ENCODE measurements around the gene OR2T8.

The OR2T8 gene, protein sequence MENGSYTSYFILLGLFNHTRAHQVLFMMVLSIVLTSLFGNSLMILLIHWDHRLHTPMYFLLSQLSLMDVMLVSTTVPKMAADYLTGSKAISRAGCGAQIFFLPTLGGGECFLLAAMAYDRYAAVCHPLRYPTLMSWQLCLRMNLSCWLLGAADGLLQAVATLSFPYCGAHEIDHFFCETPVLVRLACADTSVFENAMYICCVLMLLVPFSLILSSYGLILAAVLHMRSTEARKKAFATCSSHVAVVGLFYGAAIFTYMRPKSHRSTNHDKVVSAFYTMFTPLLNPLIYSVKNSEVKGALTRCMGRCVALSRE

DNA sequence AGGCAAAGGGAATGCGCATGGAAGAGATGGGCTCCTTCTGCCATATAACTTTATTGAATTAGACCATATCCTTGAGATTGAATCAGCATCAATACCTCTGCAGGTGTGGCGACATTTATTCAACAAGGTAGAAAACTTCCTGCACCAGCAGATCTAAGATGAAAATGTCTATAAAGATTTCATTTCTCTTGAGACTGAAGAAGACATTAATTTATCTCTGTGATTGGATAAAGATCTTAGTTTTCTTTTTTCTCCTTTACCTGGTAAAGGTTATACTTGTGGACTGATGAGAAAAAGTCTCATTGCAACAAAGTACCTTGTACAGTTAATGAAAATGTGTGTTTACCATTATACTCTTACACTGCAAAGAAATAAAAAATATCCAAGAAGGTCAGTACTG is at the start of gene OR2T8:
Gene OR2T8 (plus strand): TSS at position 301 of the 400 bp plus-strand sequence. CDS start 766 bp downstream, outside the sequence.
- Histone ChIP-seq H3K4me1 (ENCODE audit: insufficient read depth, low read length) (no peaks in the 10 kb centered on the region), H3K9me3 (ENCODE audit: low read length) (no peaks in the 10 kb centered on the region), H3K4me3 (ENCODE audit: low read depth in 1 of 2, low read length in 2 of 2) (no peak within 1 kb of the TSS), H3K27me3 (ENCODE audit: control insufficient read depth in 1 of 2, insufficient read depth in 2 of 2, low read length in 2 of 2) (no peaks in the 10 kb centered on the region), H3K36me3 (ENCODE audit: insufficient read depth, low read length) (no peaks in the 10 kb centered on the region), H3K9ac (ENCODE audit: low read length) (no peak within 1 kb of the TSS), H3K27ac (ENCODE audit: low read depth, low read length) (no peak within 1 kb of the TSS)

DNA sequence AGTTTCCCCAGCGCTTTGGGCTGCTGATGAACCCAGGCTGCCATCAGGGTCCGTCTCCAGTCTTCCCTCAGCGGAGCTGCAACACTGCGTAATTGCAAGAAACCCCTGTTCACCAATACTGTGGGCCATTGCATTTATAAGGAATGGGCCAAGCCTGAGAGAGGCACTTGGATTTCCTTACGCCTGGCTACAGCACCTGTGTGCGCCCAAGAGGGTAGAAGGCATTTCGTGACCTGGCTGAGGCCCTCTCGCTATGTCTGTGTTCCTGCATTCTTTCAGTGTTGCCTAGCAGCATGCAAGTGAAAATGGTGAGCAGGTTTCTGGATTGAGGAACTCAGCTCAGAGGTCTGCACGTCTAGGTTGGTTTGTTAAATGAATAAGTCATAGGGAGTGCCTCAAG is 36.7 kb upstream of the OR2T8 start:
- Histone ChIP-seq H3K27ac (ENCODE audit: low read depth, low read length) (no peak overlapping the region), H3K36me3 (ENCODE audit: insufficient read depth, low read length) (no peaks in the 10 kb centered on the region), H3K9me3 (ENCODE audit: low read length) (no peaks in the 10 kb centered on the region), H3K4me1 (ENCODE audit: insufficient read depth, low read length) (no peaks in the 10 kb centered on the region), H3K4me3 (ENCODE audit: low read depth in 1 of 2, low read length in 2 of 2) (no peak overlapping the region), H3K27me3 (ENCODE audit: control insufficient read depth in 1 of 2, insufficient read depth in 2 of 2, low read length in 2 of 2) (no peaks in the 10 kb centered on the region), H3K9ac (ENCODE audit: low read length) (no peak overlapping the region)

DNA sequence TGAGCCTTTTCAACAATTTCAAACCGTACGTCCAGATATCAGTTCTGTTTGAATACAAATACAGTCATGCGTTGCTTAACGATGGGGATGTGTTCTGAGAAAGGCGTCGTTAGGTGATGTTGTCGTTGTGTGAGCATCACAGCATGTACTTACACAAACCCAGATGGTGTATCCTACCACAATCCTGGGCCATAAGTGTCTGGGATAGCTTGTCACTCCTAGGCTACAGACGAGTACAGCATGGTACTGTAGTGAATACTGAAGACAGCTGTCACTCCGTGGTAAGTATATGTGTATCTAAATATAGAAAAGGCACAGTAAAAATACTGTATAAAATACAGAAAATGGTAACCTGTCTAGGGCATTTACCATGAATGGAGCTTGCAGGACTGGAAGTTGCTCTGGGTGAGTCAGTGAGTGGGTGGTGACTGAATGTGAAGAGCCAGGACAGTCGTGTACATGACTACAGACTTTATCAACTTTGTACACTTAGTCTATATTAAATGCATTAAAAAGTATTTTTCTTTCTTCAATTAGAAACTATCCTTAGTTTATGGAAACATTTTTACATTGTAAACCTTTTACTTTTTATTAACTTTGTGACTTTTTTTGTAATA is 35.1 kb upstream of the OR2T8 start:
- Histone ChIP-seq H3K9ac (ENCODE audit: low read length) (no peak overlapping the region), H3K27ac (ENCODE audit: low read depth, low read length) (no peak overlapping the region), H3K4me3 (ENCODE audit: low read depth in 1 of 2, low read length in 2 of 2) (no peak overlapping the region), H3K4me1 (ENCODE audit: insufficient read depth, low read length) (no peaks in the 10 kb centered on the region), H3K27me3 (ENCODE audit: control insufficient read depth in 1 of 2, insufficient read depth in 2 of 2, low read length in 2 of 2) (no peaks in the 10 kb centered on the region), H3K36me3 (ENCODE audit: insufficient read depth, low read length) (no peaks in the 10 kb centered on the region), H3K9me3 (ENCODE audit: low read length) (no peaks in the 10 kb centered on the region)

DNA sequence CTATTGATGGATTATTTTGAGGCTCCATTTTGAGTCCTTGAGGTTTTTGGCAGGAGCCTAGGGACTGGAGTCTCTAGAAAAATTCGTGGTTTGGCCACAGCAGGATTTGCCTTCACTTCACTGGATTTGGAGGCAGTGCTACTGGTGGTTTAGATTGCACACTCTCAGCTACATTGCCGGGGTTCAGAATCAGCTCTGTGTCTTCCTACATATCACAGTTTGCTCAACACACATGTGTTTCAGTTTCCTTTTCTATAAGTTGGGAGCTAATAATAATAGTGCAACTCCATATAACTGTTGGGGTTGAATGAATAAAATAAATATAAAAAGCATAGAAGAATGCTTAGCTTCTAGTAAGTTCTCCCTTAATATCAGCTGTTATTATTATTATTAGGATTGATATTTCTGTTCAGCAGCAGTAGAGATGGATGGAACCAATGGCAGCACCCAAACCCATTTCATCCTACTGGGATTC is 24.9 kb upstream of the OR2T8 start, which contains the start of gene OR2W3:
Gene OR2W3 (plus strand): TSS at position 425 of the 475 bp plus-strand sequence. CDS start 0 bp downstream, at position 425.
- Histone ChIP-seq H3K36me3 (ENCODE audit: insufficient read depth, low read length) (no peaks in the 10 kb centered on the region), H3K27ac (ENCODE audit: low read depth, low read length) (no peak within 1 kb of the TSS), H3K4me1 (ENCODE audit: insufficient read depth, low read length) (no peaks in the 10 kb centered on the region), H3K9me3 (ENCODE audit: low read length) (no peaks in the 10 kb centered on the region), H3K9ac (ENCODE audit: low read length) (no peak within 1 kb of the TSS), H3K27me3 (ENCODE audit: control insufficient read depth in 1 of 2, insufficient read depth in 2 of 2, low read length in 2 of 2) (no peaks in the 10 kb centered on the region), H3K4me3 (ENCODE audit: low read depth in 1 of 2, low read length in 2 of 2) (no peak within 1 kb of the TSS)

DNA sequence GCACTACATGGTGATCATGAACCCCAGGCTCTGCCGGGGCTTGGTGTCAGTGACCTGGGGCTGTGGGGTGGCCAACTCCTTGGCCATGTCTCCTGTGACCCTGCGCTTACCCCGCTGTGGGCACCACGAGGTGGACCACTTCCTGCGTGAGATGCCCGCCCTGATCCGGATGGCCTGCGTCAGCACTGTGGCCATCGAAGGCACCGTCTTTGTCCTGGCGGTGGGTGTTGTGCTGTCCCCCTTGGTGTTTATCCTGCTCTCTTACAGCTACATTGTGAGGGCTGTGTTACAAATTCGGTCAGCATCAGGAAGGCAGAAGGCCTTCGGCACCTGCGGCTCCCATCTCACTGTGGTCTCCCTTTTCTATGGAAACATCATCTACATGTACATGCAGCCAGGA is 24.1 kb upstream of the OR2T8 start:
- Histone ChIP-seq H3K9me3 (ENCODE audit: low read length) (no peaks in the 10 kb centered on the region), H3K4me3 (ENCODE audit: low read depth in 1 of 2, low read length in 2 of 2) (no peak overlapping the region), H3K36me3 (ENCODE audit: insufficient read depth, low read length) (no peaks in the 10 kb centered on the region), H3K27me3 (ENCODE audit: control insufficient read depth in 1 of 2, insufficient read depth in 2 of 2, low read length in 2 of 2) (no peaks in the 10 kb centered on the region), H3K4me1 (ENCODE audit: insufficient read depth, low read length) (no peaks in the 10 kb centered on the region), H3K27ac (ENCODE audit: low read depth, low read length) (no peak overlapping the region), H3K9ac (ENCODE audit: low read length) (no peak overlapping the region)

DNA sequence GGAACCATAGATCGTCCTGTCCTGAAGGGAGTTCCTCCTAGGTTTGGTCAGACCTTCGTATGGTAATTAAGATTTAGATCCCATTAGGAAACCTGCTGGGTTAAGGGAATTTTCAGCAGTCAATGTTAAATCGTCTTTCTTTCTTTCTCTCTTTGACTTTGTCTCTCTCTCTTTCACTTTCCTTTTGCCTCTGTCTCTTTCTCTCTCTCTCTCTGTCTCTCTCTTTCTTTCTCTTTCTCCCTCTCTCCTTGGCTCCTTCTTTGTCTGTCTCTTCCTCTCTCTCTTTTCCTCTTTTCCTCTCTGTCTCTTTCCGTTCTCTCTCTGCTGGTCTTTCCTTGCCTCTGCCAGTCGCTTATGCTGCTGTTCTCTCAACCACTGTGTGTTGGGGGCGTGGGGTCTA is 15.9 kb upstream of the OR2T8 start:
- Histone ChIP-seq H3K36me3 (ENCODE audit: insufficient read depth, low read length) (no peaks in the 10 kb centered on the region), H3K27me3 (ENCODE audit: control insufficient read depth in 1 of 2, insufficient read depth in 2 of 2, low read length in 2 of 2) (no peaks in the 10 kb centered on the region), H3K9me3 (ENCODE audit: low read length) (no peaks in the 10 kb centered on the region), H3K9ac (ENCODE audit: low read length) (no peak overlapping the region), H3K4me3 (ENCODE audit: low read depth in 1 of 2, low read length in 2 of 2) (no peak overlapping the region), H3K27ac (ENCODE audit: low read depth, low read length) (no peak overlapping the region), H3K4me1 (ENCODE audit: insufficient read depth, low read length) (no peaks in the 10 kb centered on the region)

DNA sequence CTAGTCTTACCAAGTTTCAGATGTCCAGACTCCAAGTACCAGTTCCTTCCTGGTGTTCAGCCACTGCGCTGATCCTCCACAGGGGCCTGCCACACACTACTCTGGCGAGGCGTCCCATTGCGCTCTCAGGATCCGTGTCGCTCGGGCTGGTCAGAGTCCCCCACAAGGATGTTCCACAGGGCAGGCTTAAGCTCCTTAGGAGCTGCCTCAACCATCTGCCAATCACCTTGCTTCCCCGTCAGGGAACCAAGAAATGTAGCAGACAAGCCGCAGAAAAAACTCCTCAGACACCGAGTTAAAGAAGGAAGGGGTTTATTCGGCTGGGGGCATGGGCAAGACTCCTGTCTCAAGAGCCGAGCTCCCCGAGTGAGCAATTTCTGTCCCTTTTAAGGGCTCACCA is 14.9 kb upstream of the OR2T8 start:
- no peak overlapping the region for H3K27ac ChIP-seq (ENCODE audit: low read depth, low read length)
- H3K9me3 ChIP-seq (ENCODE audit: low read length): no peaks in the 10 kb centered on the region
- H3K4me3 ChIP-seq (ENCODE audit: low read depth in 1 of 2, low read length in 2 of 2): no peak overlapping the region
- no peak overlapping the region for H3K9ac ChIP-seq (ENCODE audit: low read length)
- no peaks in the 10 kb centered on the region for H3K4me1 ChIP-seq (ENCODE audit: insufficient read depth, low read length)
- H3K27me3 ChIP-seq (ENCODE audit: control insufficient read depth in 1 of 2, insufficient read depth in 2 of 2, low read length in 2 of 2): no peaks in the 10 kb centered on the region
- H3K36me3 ChIP-seq (ENCODE audit: insufficient read depth, low read length): no peaks in the 10 kb centered on the region

DNA sequence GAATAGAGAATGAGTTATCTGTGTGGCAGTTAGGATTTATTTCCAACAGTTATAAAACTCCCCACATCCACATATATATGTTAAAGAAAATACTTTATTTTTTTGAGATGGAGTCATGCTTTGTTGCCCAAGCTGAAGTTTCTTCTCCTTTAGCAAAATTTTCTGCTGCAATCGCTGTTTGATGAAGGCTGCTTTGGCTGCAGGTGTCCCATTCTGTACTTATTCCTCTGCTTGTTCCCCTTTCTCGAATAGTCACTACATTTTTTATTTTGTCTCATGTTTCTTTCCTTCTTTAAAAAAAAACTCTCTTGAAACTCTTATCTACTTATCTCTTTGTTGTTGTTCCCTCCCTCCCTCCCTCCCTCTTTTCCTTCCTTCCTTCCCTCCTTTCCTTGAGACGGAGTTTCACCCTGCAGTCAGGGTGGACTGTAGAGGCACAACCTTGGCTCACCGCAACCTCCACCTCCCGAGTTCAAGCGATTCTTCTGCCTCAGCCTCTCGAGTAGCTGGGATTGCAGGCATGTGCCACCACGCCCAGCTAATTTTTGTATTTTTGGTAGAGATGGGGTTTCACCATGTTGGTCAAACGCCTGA is 14.0 kb upstream of the OR2T8 start:
- no peaks in the 10 kb centered on the region for H3K27me3 ChIP-seq (ENCODE audit: control insufficient read depth in 1 of 2, insufficient read depth in 2 of 2, low read length in 2 of 2)
- no peak overlapping the region for H3K4me3 ChIP-seq (ENCODE audit: low read depth in 1 of 2, low read length in 2 of 2)
- no peak overlapping the region for H3K27ac ChIP-seq (ENCODE audit: low read depth, low read length)
- no peaks in the 10 kb centered on the region for H3K36me3 ChIP-seq (ENCODE audit: insufficient read depth, low read length)
- no peak overlapping the region for H3K9ac ChIP-seq (ENCODE audit: low read length)
- H3K4me1 ChIP-seq (ENCODE audit: insufficient read depth, low read length): no peaks in the 10 kb centered on the region
- no peaks in the 10 kb centered on the region for H3K9me3 ChIP-seq (ENCODE audit: low read length)

DNA sequence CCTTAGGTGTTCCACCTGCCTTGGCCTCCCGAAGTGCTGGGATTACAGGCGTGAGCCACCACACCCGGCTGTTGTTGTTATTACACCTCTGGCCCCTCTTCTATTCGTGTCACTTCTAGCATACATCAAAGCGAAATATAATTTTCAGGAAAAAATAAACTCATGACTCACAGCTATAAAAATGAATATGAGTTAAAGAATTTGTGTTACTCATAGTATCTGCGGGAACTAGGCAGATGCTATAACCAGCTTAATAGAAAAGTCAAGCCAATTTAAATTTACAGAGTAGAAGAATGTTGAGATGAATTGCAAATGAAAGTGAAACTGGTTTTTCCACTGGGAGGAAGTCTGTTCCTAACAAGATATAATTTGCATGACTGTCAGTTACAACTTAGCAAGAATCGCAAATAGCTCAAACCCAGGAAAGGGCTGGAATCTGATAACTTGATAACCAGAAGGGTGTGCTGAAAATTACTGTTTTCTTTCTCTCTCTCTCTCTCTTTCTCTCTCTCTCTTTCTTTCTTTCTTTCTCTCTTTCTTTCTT is 13.5 kb upstream of the OR2T8 start:
- Histone ChIP-seq H3K9ac (ENCODE audit: low read length) (no peak overlapping the region), H3K36me3 (ENCODE audit: insufficient read depth, low read length) (no peaks in the 10 kb centered on the region), H3K27me3 (ENCODE audit: control insufficient read depth in 1 of 2, insufficient read depth in 2 of 2, low read length in 2 of 2) (no peaks in the 10 kb centered on the region), H3K9me3 (ENCODE audit: low read length) (no peaks in the 10 kb centered on the region), H3K4me1 (ENCODE audit: insufficient read depth, low read length) (no peaks in the 10 kb centered on the region), H3K27ac (ENCODE audit: low read depth, low read length) (no peak overlapping the region), H3K4me3 (ENCODE audit: low read depth in 1 of 2, low read length in 2 of 2) (no peak overlapping the region)

DNA sequence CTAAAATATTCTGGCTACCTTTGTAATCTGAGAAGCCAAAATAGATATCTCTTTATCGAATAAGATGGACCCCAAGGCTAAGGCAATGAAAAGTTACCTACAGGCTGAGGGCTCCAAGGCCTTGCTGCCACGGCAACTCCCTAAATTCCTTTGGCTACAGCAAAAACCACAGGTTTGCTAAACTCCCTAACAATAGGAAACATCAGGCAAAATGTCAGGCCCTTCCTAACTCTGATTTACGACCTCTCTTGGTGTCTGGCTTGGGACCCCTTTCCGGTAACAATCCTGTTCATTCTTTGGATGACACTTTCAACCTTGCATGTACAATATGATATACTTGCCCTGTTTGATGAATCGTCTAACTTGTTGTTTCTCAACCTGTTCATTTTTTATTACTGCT is 11.3 kb upstream of the OR2T8 start:
- Histone ChIP-seq H3K9me3 (ENCODE audit: low read length) (no peaks in the 10 kb centered on the region), H3K4me3 (ENCODE audit: low read depth in 1 of 2, low read length in 2 of 2) (no peak overlapping the region), H3K9ac (ENCODE audit: low read length) (no peak overlapping the region), H3K36me3 (ENCODE audit: insufficient read depth, low read length) (no peaks in the 10 kb centered on the region), H3K27ac (ENCODE audit: low read depth, low read length) (no peak overlapping the region), H3K27me3 (ENCODE audit: control insufficient read depth in 1 of 2, insufficient read depth in 2 of 2, low read length in 2 of 2) (no peaks in the 10 kb centered on the region), H3K4me1 (ENCODE audit: insufficient read depth, low read length) (no peaks in the 10 kb centered on the region)

DNA sequence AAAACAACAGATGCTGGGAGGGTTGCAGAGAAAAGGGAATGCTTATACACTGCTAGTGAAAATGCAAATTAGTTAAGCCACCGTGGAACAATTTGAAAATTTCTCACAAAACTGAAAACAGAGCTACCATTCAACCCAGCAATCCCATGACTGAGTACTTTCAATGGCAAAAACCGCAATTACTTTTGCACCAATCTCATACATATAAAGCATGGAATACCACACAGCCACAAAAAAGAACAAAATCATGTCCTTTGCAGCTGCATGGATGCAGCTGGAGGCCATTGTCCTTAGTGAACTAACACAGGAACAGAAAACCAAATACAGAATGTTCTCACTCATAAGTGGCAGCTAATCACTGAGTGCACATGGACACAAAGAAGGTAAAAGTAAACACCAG is 6.3 kb upstream of the OR2T8 start:
- Histone ChIP-seq H3K36me3 (ENCODE audit: insufficient read depth, low read length) (no peaks in the 10 kb centered on the region), H3K4me3 (ENCODE audit: low read depth in 1 of 2, low read length in 2 of 2) (no peak overlapping the region), H3K9ac (ENCODE audit: low read length) (no peak overlapping the region), H3K27me3 (ENCODE audit: control insufficient read depth in 1 of 2, insufficient read depth in 2 of 2, low read length in 2 of 2) (no peaks in the 10 kb centered on the region), H3K27ac (ENCODE audit: low read depth, low read length) (no peak overlapping the region), H3K9me3 (ENCODE audit: low read length) (no peaks in the 10 kb centered on the region), H3K4me1 (ENCODE audit: insufficient read depth, low read length) (no peaks in the 10 kb centered on the region)
